Muscle of back (tissue), 11 donors: ENCODE measurements around the gene DCN. TPM values are rescaled to one million over a fixed set of nuclear protein-coding genes. Genes with fewer than 3 reads are reported as not detected.
A peak's percentile ranks its signal among the peaks of the same experiment; 100 is the strongest.

Experiments
- DNase-seq, 3 donors: peaks; one replicate each; pipeline versions ENCODE4 v3.0.0 to v3.0.0-alpha.2; 2013
- polyA plus RNA-seq, 10 donors: library from polyadenylated mRNA; unstranded; fragments of 120-200 nt; gene quantifications; one replicate each; pipeline ENCODE4 v1.2.1, GENCODE V29; 2013; ENCODE audit not compliant: insufficient read length in 10 of 10

DCN gene
- polyA plus RNA-seq, 10 donors, result 1,444 to 2,589 (median 1,760) TPM

DNA sequence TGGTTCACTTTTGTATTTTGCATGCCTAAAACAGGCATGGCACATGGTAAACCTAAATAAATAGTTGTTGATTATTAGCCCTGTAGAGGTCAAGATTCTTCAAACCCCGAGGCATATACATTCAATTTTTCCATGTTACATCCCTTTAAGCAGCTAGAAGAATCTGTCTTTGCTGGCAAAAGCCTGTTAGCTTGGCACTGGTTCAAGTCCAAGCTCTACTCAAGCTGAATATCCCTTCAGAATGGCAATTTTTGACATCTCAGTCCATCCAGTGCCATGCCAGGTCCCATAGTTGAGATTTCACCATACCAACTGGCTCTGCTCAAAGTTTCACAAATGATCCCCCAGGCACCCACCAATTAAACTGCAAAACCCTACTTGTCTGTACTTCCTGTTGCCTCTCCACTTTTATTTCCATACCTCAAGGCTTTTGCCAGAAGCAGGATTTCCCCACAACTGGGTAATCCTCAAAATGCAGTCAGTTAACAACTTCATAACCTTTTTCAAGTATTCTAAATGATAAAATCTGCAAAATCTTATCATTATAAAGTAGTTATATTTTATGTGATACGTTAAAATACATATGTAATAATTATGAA is 9.0 kb upstream of the DCN start:
- peak in 1 of 3 donors; percentile 56 for DNase-seq

- peak in 2 of 3 donors; percentile 45 to 52 for DNase-seq
Measured at GRCh38 chr12:91189516-91189915, 6.9 kb upstream of the DCN start.

- no peak for DNase-seq
Measured at GRCh38 chr12:91188778-91189177, 6.2 kb upstream of the DCN start.

GRCh38 chr12:91186156-91186555 is 3.5 kb upstream of the DCN start:
- peak in 1 of 3 donors; percentile 15 for DNase-seq

- DNase-seq, result peak in 1 of 3 donors; percentile 25
Measured at GRCh38 chr12:91185421-91185820, 2.8 kb upstream of the DCN start.

DNA sequence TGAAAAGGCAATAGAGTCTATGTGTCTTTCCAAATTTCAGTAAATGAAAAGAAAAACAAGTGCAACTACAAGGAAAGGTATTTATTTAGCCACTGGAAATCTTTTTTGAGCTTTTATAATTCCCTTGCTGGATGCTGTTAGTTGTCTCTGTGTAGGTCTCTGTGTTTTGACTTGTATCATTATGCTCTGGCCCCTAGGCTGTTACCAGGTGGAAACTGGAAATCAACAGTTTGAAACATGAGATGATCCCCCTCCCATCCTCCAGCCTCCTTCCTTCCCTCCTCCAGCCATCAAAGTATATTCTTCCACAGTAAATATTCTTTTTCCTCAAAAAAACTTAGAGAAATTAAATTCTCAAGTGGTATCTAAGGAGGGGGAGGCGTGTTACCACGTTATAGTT is 934 bp upstream of the DCN start:
- DNase-seq, result peak in 2 of 3 donors; percentile 42 to 87

DNA sequence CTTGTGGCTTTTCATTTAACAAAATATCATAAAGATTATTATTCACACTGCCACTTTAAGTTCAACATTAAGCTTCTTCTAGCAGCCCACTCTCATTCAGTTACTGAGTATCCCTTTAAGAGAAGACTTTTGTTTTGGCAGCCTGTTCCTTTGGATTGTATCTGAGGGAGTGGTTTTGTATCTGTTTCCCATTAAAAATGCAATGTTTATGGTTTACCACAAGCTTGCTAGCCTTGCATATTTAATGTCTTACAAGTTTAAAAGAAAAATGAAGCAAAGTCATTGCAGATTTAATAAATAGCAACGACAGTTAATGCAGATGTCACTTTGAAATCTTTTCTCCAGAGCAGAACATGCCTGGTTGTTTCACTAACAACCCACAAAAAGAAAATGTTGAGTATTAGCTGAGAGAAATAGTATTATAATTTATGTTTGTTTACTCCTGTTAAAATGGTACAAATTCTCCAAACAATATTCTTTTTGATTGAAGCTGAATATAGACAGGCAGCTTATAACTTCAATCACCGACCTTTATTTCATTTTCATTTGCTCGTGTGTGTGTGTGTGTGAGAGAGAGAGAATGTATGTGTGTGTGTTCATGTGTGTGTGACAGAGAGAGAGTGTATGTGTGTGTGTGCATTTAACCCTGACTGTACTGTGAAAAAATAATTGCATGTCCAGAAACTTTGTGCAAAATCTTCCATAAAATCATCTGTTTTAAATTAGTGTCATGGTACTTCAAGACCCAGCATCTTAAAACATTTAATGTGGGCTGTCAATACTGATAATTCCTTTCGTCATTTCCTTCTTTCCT is 1.8 kb downstream of the DCN start:
- peak; percentile 88 to 95 (median 92) for DNase-seq

DNA sequence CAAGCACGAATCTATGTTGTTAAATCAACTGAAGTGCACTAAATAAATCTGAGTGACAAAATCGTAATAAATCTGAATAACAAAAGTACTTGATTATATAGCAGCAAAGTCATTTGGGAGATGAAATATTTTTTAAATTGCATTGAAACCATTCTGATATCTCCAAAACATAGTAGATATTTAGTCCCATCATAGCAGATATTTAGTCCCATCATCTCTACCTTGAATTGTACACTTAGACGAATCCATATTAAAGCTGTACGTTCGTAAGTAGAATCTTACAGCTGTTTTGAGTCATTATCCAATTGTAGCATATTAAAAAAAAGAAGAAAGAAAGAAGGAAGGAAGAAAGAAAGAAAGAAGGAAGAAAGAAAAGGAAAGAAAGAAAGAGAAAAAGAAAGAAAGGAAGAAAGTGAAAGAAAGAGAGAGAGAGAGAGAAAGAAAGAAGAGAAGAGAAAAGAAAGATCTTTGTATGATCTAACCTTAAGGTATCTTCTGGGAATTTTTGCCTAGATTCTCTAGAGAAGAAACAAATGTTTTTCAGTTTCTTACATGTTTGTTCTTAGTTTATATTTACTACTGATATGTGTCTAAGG is 2.6 kb downstream of the DCN start:
- DNase-seq, result peak in 2 of 3 donors; percentile 33 to 77

DNA sequence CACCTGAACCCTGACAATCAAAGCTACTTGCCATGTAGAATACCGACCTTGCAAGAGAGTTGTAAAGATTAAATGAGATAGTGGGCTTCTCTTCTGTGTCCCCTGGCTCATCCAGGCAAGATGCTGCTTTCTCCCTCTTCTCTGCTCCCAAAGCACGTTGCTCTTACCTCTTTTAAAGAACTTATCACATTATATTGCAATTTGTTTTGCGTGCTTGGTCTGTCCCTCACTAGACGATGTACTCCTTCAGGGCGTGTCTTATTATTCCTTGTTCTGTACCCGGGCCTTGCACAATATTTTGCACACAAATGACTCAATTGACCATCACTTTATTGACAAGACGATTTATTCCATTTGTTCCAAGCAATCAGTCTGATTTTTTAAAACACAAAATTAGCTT is 3.3 kb downstream of the DCN start:
- DNase-seq, result peak in 2 of 3 donors; percentile 24 to 84

- DNase-seq, result no peak
Measured at GRCh38 chr12:91178781-91179180, 3.8 kb downstream of the DCN start.

- DNase-seq, result peak; percentile 72 to 93 (median 77)
Measured at GRCh38 chr12:91178139-91178561, 4.5 kb downstream of the DCN start.

- DNase-seq, result peak in 2 of 3 donors; percentile 51 to 64
Measured at GRCh38 chr12:91177381-91177780, 5.2 kb downstream of the DCN start.

DNA sequence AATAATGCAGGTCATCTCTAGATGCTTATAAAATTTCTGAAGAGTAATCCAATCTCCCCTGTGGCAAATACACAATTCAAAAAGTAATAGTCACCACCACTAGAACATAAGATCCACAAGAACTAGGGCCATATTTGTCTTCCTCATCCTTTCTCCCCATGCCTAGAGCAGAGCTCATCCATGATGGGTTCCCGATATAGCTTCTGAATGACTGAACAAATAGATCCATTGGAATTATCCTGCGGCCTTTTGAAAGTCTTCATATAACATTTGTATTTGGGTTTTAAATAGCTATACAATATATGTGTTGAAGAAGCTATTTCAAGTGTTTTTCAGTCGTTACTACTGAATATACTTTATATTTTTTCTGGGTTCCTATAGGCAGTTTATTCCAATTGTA is 5.7 kb downstream of the DCN start:
- peak in 1 of 3 donors; percentile 67 for DNase-seq

- DNase-seq, result peak in 2 of 3 donors; percentile 15 to 72
Measured at GRCh38 chr12:91176358-91176757, 6.3 kb downstream of the DCN start.

- DNase-seq, result peak in 2 of 3 donors; percentile 51 to 89
Measured at GRCh38 chr12:91173124-91173523, 9.5 kb downstream of the DCN start.

GRCh38 chr12:91172096-91172495 is 10.5 kb downstream of the DCN start:
- peak in 2 of 3 donors; percentile 56 to 85 for DNase-seq

GRCh38 chr12:91171476-91171875 is 11.1 kb downstream of the DCN start:
- peak in 2 of 3 donors; percentile 68 to 78 for DNase-seq

DNA sequence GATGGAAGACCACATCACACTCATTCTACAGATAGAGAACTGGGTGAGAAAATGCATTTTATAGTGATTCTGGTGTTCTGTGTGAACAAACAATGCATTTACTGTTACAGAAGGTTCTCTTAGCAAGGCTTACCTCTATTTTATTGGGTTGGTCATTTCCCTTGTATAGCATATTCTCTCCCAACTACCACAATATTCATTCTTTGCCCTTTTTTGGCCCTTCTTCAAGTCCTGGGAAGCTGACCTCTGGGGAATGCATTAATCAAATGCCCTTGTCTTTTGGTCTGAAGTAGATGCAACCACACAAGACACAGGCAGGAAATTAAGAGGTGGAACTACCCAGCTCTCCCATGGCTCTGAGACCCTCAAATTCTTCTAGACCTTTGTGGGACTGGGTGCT is 19.5 kb downstream of the DCN start:
- DNase-seq, result no peak

GRCh38 chr12:91161009-91161408 is 21.6 kb downstream of the DCN start:
- no peak for DNase-seq

- DNase-seq, result no peak
Measured at GRCh38 chr12:91155990-91156389, 26.6 kb downstream of the DCN start.

DNA sequence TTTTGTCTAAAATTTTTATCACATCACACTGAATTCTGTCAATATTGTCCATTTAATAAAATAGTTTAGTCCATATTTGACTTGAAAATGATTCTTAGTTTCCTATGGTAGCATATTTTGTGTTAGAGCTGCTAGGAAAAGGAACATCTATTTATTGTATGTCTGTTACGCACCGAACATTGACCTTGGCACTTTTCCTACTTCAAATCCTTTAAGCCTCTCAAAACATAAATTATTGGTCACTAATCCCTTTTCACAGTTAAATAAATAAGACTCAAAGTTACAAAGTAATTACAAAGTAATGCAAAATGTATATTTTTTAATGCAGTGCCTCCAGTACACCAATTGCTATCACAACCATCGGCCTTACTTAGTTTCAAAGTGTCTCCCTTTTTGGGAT is 28.5 kb downstream of the DCN start:
- DNase-seq, result peak in 1 of 3 donors; percentile 49

GRCh38 chr12:91144053-91144452 is 38.6 kb downstream of the DCN start:
- no peak for DNase-seq

- DNase-seq, result no peak
Measured at GRCh38 chr12:91143206-91143605, 39.4 kb downstream of the DCN start.
